ENCODE results near the gene TOGARAM2.

Gene TOGARAM2

DNA sequence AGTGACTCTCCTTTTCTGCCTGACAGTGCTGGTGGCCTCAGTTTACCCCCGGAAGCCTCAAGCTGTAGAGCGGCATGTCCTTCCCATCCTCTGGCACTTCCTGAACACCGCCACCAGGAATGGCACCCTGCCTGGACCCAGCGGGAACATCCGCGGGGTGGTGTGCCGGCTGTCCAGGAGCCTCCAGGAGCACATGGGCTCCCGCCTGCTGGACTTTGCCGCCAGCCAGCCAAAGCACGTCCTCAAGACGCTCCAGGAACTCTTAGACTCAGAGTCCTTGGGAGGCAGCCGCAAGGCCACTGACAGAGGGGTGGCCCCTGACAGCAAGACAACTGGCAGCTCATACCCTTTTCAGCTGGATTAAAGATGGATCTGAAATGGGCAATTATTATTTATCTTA, 70.6 kb downstream of the TOGARAM2 start:
- TF ChIP-seq TCF12 (IDR thresholded peaks at IDR 0.05; ENCODE audit: low read depth) (no peak), EP300 (IDR thresholded peaks at IDR 0.05; ENCODE audit: borderline replicate concordance) (no peak), EGR1 (IDR thresholded peaks at IDR 0.05) (no peak), RAD21 (IDR thresholded peaks at IDR 0.05; ENCODE audit: low read depth) (no peak)
- TF ChIP-seq, protein P1, sequence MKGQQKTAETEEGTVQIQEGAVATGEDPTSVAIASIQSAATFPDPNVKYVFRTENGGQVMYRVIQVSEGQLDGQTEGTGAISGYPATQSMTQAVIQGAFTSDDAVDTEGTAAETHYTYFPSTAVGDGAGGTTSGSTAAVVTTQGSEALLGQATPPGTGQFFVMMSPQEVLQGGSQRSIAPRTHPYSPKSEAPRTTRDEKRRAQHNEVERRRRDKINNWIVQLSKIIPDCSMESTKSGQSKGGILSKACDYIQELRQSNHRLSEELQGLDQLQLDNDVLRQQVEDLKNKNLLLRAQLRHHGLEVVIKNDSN (IDR thresholded peaks at IDR 0.05): no peak

DNA sequence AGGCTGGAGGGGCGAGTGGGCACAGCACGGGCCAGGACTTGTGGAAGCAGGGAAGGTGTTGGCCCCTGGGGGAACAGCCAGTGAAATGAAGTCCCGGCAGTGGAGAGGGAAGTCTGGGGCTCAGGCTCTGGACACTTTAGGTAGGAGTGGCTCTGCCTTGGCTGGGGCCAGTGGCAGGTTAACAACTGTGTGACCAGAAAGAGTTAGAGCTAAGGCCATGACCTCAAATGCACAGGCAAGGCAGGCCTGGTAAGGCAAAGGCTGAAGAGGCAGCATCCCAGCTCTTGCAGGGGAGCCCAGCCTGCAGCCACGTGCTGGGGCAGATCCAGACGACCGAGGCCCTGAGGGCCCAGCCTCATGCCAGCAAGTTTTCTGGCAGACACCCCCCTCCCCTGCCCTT, 71.7 kb downstream of the TOGARAM2 start:
- TF ChIP-seq, protein P2, sequence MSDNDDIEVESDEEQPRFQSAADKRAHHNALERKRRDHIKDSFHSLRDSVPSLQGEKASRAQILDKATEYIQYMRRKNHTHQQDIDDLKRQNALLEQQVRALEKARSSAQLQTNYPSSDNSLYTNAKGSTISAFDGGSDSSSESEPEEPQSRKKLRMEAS (IDR thresholded peaks at IDR 0.05): no peak
- TF ChIP-seq CREB1 (IDR thresholded peaks at IDR 0.05; ENCODE audit: low read depth): no peak
- TF ChIP-seq FOXM1 (IDR thresholded peaks at IDR 0.05; ENCODE audit: borderline replicate concordance, low read depth): no peak
- TF ChIP-seq TCF12 (IDR thresholded peaks at IDR 0.05; ENCODE audit: low read depth): no peak
- TF ChIP-seq NFIC (IDR thresholded peaks at IDR 0.05): no peak
- TF ChIP-seq CEBPB (IDR thresholded peaks at IDR 0.05): no peak
- TF ChIP-seq, protein P3, sequence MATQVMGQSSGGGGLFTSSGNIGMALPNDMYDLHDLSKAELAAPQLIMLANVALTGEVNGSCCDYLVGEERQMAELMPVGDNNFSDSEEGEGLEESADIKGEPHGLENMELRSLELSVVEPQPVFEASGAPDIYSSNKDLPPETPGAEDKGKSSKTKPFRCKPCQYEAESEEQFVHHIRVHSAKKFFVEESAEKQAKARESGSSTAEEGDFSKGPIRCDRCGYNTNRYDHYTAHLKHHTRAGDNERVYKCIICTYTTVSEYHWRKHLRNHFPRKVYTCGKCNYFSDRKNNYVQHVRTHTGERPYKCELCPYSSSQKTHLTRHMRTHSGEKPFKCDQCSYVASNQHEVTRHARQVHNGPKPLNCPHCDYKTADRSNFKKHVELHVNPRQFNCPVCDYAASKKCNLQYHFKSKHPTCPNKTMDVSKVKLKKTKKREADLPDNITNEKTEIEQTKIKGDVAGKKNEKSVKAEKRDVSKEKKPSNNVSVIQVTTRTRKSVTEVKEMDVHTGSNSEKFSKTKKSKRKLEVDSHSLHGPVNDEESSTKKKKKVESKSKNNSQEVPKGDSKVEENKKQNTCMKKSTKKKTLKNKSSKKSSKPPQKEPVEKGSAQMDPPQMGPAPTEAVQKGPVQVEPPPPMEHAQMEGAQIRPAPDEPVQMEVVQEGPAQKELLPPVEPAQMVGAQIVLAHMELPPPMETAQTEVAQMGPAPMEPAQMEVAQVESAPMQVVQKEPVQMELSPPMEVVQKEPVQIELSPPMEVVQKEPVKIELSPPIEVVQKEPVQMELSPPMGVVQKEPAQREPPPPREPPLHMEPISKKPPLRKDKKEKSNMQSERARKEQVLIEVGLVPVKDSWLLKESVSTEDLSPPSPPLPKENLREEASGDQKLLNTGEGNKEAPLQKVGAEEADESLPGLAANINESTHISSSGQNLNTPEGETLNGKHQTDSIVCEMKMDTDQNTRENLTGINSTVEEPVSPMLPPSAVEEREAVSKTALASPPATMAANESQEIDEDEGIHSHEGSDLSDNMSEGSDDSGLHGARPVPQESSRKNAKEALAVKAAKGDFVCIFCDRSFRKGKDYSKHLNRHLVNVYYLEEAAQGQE (IDR thresholded peaks at IDR 0.05; ENCODE audit: low read depth): no peak
- TF ChIP-seq RAD21 (IDR thresholded peaks at IDR 0.05; ENCODE audit: low read depth): no peak
- TF ChIP-seq, protein P1 (IDR thresholded peaks at IDR 0.05): no peak
- TF ChIP-seq EGR1 (IDR thresholded peaks at IDR 0.05): no peak
- no peak for TF ChIP-seq EP300 (IDR thresholded peaks at IDR 0.05; ENCODE audit: borderline replicate concordance)

DNA sequence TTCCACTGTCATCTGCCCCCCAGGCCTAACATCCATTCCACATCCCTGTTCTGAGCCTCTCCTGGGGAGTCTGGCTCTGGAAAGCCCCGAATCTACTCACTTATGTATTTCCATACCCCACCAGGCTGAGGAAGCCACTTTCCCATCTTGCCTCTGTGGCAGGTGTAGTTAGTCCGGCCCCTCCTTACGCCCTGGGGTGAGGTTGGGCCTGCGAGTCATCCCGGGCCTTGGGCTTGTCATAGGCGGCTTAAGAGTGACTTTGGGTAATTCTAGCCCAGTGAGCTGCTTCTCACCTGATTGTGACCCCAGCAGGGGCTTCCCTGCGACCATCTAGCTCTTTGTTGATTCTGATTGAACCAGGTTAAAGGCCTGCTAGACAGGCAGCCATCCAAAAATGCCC, 72.1 kb downstream of the TOGARAM2 start:
- TF ChIP-seq RAD21 (IDR thresholded peaks at IDR 0.05; ENCODE audit: low read depth) (no peak), TAF1 (IDR thresholded peaks at IDR 0.05; ENCODE audit: low read depth) (no peak)
- TF ChIP-seq, protein P3 (IDR thresholded peaks at IDR 0.05; ENCODE audit: low read depth): no peak

DNA sequence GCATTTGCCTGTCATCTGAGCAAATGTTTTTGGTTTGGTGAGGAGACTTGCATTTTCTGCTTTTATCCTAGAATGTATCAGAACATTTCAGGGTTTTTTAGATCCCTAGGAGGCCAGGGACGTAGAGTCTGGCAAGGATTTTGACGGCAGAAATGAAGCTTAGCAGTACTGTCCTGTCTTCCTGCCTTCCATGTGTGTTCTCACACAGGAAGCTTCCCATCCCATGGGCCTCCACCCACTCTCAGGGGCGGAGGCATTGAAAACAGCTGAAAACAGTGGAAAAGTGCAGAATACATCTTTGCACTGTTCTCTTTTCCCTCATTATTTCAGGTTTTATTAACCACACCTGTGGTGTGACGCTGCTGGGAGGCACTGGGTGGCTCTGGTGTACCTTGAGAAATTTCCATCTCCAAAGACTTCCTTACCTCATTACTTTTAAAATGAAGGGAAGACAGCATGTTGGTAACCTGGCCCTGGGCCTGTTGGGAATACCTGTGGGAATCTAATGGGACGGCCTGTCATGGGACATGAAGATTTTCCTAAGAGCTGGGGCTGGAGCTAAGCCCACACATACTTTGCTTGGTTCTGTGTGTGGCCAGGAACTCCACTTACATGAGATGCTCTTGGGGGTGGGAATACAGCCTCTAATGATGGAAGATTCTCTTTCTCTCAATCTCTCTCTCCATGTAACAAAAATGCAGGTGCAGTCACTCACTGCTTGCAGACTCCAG, 72.7 kb downstream of the TOGARAM2 start:
- no peak for TF ChIP-seq FOXM1 (IDR thresholded peaks at IDR 0.05; ENCODE audit: borderline replicate concordance, low read depth)
- TF ChIP-seq RAD21 (IDR thresholded peaks at IDR 0.05; ENCODE audit: low read depth): peak; percentile 50

DNA sequence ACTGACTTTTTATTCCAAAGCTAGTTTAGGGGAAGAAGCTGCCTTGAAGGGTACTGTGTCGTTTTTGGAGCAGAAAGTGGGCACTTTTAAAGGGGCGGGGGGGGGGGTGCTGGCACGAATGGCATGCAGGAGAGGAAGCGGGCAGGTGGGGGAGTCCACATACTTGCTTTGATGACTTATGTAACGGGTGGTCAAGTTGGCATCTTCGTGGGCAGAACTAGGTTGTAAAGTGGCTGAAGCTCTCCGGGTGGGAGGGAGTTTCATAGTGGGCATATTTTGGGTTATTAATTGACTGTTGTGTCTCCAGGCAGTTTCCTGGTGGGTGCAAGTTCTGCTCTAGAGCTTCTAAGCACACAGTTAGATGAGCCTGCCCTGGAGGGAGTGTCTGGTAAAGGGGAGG, 73.3 kb downstream of the TOGARAM2 start:
- no peak for TF ChIP-seq TCF12 (IDR thresholded peaks at IDR 0.05; ENCODE audit: low read depth)
- TF ChIP-seq ZBTB7A (IDR thresholded peaks at IDR 0.05; ENCODE audit: low read depth): no peak

DNA sequence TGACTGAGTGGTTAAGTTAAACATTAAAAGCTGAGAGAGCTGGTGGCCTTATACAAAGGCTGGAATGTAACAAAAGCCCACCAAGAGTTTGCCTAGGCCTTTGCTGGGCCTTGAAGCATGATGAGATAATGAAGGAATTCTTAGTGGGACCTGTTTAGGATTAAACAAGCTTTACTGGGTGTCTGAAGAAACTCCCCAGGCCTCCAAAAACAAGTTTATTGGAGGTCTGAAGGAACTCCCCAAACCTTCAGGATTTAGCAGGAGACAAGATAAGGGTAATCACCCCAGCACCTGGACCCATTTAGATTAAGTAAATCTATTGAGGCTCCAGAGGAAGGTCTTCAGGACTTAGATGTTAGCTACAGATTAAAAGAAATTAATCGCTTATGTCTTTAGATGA, 74.5 kb downstream of the TOGARAM2 start:
- TF ChIP-seq CEBPB (IDR thresholded peaks at IDR 0.05) (no peak), CREB1 (IDR thresholded peaks at IDR 0.05; ENCODE audit: low read depth) (no peak), YY1 (IDR thresholded peaks at IDR 0.05; ENCODE audit: low read depth) (no peak), TCF12 (IDR thresholded peaks at IDR 0.05; ENCODE audit: low read depth) (no peak), TEAD4 (IDR thresholded peaks at IDR 0.05) (no peak), EGR1 (IDR thresholded peaks at IDR 0.05) (no peak), RAD21 (IDR thresholded peaks at IDR 0.05; ENCODE audit: low read depth) (no peak), FOXM1 (IDR thresholded peaks at IDR 0.05; ENCODE audit: borderline replicate concordance, low read depth) (no peak), EP300 (IDR thresholded peaks at IDR 0.05; ENCODE audit: borderline replicate concordance) (no peak), NFIC (IDR thresholded peaks at IDR 0.05) (no peak), TAF1 (IDR thresholded peaks at IDR 0.05; ENCODE audit: low read depth) (no peak), ZBTB7A (IDR thresholded peaks at IDR 0.05; ENCODE audit: low read depth) (no peak)
- TF ChIP-seq, protein P3 (IDR thresholded peaks at IDR 0.05; ENCODE audit: low read depth): no peak
- TF ChIP-seq, protein P2 (IDR thresholded peaks at IDR 0.05): no peak
- TF ChIP-seq, protein P1 (IDR thresholded peaks at IDR 0.05): no peak
